Neural cell (in vitro differentiated cells): Measurements from ENCODE around the gene PFKL. TPM values are rescaled to one million over a fixed set of nuclear protein-coding genes. Genes with fewer than 3 reads are reported as not detected.

Experiments
- H2AFZ ChIP-seq: fragments of 200-600, 300-800 bp; sonication (generic), shearing (Covaris generic); 2 replicates; pipeline ENCODE4 v1.6.0; 2014; ENCODE audit warnings: low read depth, mild to moderate bottlenecking, antibody characterized with exemption, low read length, moderate library complexity
- H3F3A ChIP-seq: fragments of 200-600 bp; shearing (Covaris generic); 2 replicates; pipeline ENCODE4 v1.6.1; 2016; ENCODE audit warnings: mild to moderate bottlenecking, moderate library complexity, mixed read lengths, antibody characterized with exemption, low read length; ENCODE audit not compliant: insufficient read depth, poor library complexity, severe bottlenecking
- H3K27ac ChIP-seq: fragments of 200-600, 300-800 bp; sonication (generic), shearing (Covaris generic); 2 replicates; pipeline ENCODE4 v1.5.1; 2014; ENCODE audit warnings: mild to moderate bottlenecking, low read length, moderate library complexity
- H3K27me3 ChIP-seq: fragments of 300-800, 200-600 bp; sonication (generic), shearing (Covaris generic); 2 replicates; pipeline ENCODE4 v1.6.0; 2014; ENCODE audit warnings: mild to moderate bottlenecking, low read depth, low read length, moderate library complexity; ENCODE audit not compliant: insufficient read depth
- H3K36me3 ChIP-seq: fragments of 300-800, 200-600 bp; sonication (generic), shearing (Covaris generic); 2 replicates; pipeline ENCODE4 v1.5.1; 2014; ENCODE audit warnings: mild to moderate bottlenecking, antibody characterized with exemption, low read length, moderate library complexity; ENCODE audit not compliant: insufficient read depth
- H3K4me2 ChIP-seq: fragments of 300-800, 200-600 bp; sonication (generic), shearing (Covaris generic); 2 replicates; pipeline ENCODE4 v1.6.0; 2014; ENCODE audit warnings: mild to moderate bottlenecking, low read length
- H3K4me3 ChIP-seq: fragments of 300-800, 200-600 bp; sonication (generic), shearing (Covaris generic); 2 replicates; pipeline ENCODE4 v1.5.1; 2014; ENCODE audit warnings: mild to moderate bottlenecking, low read length, moderate library complexity
- H3K79me2 ChIP-seq: fragments of 200-600 bp; shearing (Covaris generic); replicated peaks from 2 replicates; pipeline ENCODE4 v1.6.0; 2014; ENCODE audit warnings: mild to moderate bottlenecking, low read length, moderate library complexity; ENCODE audit not compliant: insufficient read depth
- H3K9ac ChIP-seq: fragments of 300-800, 200-600 bp; sonication (generic), shearing (Covaris generic); 2 replicates; pipeline ENCODE4 v1.6.1; 2016; ENCODE audit warnings: mild to moderate bottlenecking, low read length, mixed read lengths
- H3K9me2 ChIP-seq: fragments of 200-600 bp; shearing (Covaris generic); 2 replicates; pipeline ENCODE4 v1.6.1; 2016; ENCODE audit warnings: mild to moderate bottlenecking, low read length, mixed read lengths; ENCODE audit not compliant: insufficient read depth
- H3K9me3 ChIP-seq: fragments of 200-600, 300-800 bp; sonication (generic), shearing (Covaris generic); 2 replicates; pipeline ENCODE4 v1.6.1; 2016; ENCODE audit warnings: mild to moderate bottlenecking, mixed run types, low read length, moderate library complexity, mixed read lengths
- H4K20me1 ChIP-seq: fragments of 200-600 bp; shearing (Covaris generic); 2 replicates; pipeline ENCODE4 v1.6.1; 2016; ENCODE audit warnings: mild to moderate bottlenecking, mixed run types; ENCODE audit not compliant: insufficient read depth
- EP300 ChIP-seq: fragments of 450-650 bp; conservative IDR thresholded peaks from 2 replicates; pipeline ENCODE4 v1.6.1; 2014; ENCODE audit warnings: antibody characterized with exemption, mild to moderate bottlenecking, moderate library complexity; ENCODE audit not compliant: poor library complexity, severe bottlenecking
- EZH2 ChIP-seq: fragments of 200-600, 300-800 bp; shearing (Covaris generic), sonication (generic); IDR thresholded peaks from 2 replicates; pipeline ENCODE4 v1.6.1; 2014; ENCODE audit warnings: antibody characterized with exemption, low read length, borderline replicate concordance, mild to moderate bottlenecking; ENCODE audit not compliant: insufficient read depth, poor library complexity, severe bottlenecking
- MXI1 ChIP-seq: fragments of 450-650 bp; conservative IDR thresholded peaks from 2 replicates; pipeline ENCODE4 v1.6.1; 2014; ENCODE audit warnings: antibody characterized with exemption, mild to moderate bottlenecking; ENCODE audit not compliant: poor library complexity, severe bottlenecking
- POLR2AphosphoS5 ChIP-seq: IDR thresholded peaks from 2 replicates; pipeline ENCODE4 v1.6.1; 2012
- RAD21 ChIP-seq: fragments of 450-650 bp; conservative IDR thresholded peaks from 2 replicates; pipeline ENCODE4 v1.6.1; 2014; ENCODE audit warnings: antibody characterized with exemption, mild to moderate bottlenecking, moderate library complexity
- SMC3 ChIP-seq: fragments of 450-650 bp; conservative IDR thresholded peaks from 2 replicates; pipeline ENCODE4 v1.6.1; 2014; ENCODE audit warnings: antibody characterized with exemption, mild to moderate bottlenecking, moderate library complexity; ENCODE audit not compliant: poor library complexity
- TAF1 ChIP-seq: IDR thresholded peaks from 2 replicates; pipeline ENCODE4 v1.6.1; 2012; ENCODE audit warnings: low read depth
- polyA plus RNA-seq: library from polyadenylated mRNA; depleted of rRNA; stranded (reverse); fragments of >200 nt; gene quantifications from 2 replicates; pipeline ENCODE4 v1.2.3, GENCODE V29; 2014
- TF ChIP-seq, protein P1 (sequence below): IDR thresholded peaks from 2 replicates; pipeline ENCODE4 v1.6.1; 2012; ENCODE audit warnings: borderline replicate concordance
- TF ChIP-seq, protein P2 (sequence below): fragments of 450-650 bp; IDR thresholded peaks from 2 replicates; pipeline ENCODE4 v1.5.1; 2014; ENCODE audit warnings: antibody characterized with exemption, mild to moderate bottlenecking, moderate library complexity; ENCODE audit not compliant: poor library complexity, severe bottlenecking

The PFKL gene
- polyA plus RNA-seq, 1 donor from 2014 or later, result 79.6 TPM

DNA sequence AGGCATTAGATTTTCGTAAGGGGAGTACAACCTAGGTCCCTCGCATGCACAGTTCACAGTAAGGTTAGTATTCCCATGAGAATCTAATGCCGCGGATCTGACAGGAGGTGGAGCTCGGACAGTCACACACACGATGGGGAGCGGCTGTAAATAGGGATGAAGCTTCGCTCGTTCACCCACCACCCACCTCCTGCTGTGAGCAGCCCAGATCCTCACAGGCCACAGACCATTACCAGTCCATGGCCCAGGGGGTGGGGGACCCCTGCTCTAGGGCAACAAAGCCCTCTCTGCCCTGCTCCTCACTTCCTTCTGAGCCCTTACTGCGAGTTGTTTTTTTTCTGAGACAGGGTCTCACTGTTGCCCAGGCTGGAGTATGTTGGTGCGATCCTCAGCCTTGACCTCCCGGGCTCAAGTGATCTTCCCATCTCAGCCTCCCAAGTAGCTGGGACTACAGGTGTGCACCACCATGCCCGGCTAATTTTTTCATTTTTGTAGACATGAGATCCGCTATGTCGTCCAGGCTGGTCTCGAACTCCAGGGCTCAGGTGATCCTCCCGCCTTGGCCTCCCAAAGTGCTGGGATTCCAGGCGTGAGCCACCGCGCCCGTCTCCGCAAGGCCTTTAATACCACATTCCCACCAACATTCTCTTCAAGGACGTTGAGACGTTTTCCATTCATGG is 74.9 kb downstream of the PFKL start:
- no peaks in the 10 kb centered on the region for H3F3A ChIP-seq
- no peak overlapping the region for H2AFZ ChIP-seq
- H3K36me3 ChIP-seq, result no peaks in the 10 kb centered on the region
- H4K20me1 ChIP-seq, result no peaks in the 10 kb centered on the region
- no peaks in the 10 kb centered on the region for H3K9me3 ChIP-seq
- no peak overlapping the region for H3K27ac ChIP-seq
- no peaks in the 10 kb centered on the region for H3K79me2 ChIP-seq
- no peak overlapping the region for H3K9ac ChIP-seq
- no peak overlapping the region for H3K4me3 ChIP-seq
- H3K27me3 ChIP-seq, result no peaks in the 10 kb centered on the region
- no peaks in the 10 kb centered on the region for H3K9me2 ChIP-seq
- no peak for TF ChIP-seq MXI1
- no peak for TF ChIP-seq TAF1
- no peak for TF ChIP-seq SMC3
- TF ChIP-seq, protein P1, sequence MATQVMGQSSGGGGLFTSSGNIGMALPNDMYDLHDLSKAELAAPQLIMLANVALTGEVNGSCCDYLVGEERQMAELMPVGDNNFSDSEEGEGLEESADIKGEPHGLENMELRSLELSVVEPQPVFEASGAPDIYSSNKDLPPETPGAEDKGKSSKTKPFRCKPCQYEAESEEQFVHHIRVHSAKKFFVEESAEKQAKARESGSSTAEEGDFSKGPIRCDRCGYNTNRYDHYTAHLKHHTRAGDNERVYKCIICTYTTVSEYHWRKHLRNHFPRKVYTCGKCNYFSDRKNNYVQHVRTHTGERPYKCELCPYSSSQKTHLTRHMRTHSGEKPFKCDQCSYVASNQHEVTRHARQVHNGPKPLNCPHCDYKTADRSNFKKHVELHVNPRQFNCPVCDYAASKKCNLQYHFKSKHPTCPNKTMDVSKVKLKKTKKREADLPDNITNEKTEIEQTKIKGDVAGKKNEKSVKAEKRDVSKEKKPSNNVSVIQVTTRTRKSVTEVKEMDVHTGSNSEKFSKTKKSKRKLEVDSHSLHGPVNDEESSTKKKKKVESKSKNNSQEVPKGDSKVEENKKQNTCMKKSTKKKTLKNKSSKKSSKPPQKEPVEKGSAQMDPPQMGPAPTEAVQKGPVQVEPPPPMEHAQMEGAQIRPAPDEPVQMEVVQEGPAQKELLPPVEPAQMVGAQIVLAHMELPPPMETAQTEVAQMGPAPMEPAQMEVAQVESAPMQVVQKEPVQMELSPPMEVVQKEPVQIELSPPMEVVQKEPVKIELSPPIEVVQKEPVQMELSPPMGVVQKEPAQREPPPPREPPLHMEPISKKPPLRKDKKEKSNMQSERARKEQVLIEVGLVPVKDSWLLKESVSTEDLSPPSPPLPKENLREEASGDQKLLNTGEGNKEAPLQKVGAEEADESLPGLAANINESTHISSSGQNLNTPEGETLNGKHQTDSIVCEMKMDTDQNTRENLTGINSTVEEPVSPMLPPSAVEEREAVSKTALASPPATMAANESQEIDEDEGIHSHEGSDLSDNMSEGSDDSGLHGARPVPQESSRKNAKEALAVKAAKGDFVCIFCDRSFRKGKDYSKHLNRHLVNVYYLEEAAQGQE, result no peak
- no peak for TF ChIP-seq EP300
- H3K4me2 ChIP-seq, result no peak overlapping the region

DNA sequence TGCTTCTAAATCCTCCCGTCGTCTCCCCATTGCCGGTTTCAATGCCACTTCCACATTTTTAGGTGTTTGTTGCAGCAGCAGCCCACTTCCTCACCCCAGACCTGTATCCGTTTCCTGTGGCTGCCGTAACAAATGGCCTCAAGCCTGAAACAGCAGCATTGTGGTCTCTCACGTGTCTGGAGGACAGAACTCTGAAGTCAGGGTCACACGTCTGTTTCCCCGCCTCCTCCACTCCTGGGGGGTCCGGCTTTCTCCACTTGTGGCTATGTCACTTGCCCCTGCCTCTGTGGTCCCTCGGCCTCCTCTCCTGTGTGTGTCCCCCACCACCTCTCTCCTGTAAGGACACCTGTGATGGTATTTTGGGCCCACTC is 75.4 kb downstream of the PFKL start:
- no peak overlapping the region for H3K9ac ChIP-seq
- no peak overlapping the region for H3K27ac ChIP-seq
- H3K36me3 ChIP-seq, result no peaks in the 10 kb centered on the region
- H3K4me3 ChIP-seq, result no peak overlapping the region
- no peaks in the 10 kb centered on the region for H3K9me2 ChIP-seq
- H3K79me2 ChIP-seq, result no peaks in the 10 kb centered on the region
- TF ChIP-seq POLR2AphosphoS5 (no peak), EP300 (no peak), EZH2 (no peak), RAD21 (no peak), SMC3 (no peak), TAF1 (no peak), MXI1 (no peak)
- TF ChIP-seq, protein P1, result no peak
- TF ChIP-seq, protein P2, sequence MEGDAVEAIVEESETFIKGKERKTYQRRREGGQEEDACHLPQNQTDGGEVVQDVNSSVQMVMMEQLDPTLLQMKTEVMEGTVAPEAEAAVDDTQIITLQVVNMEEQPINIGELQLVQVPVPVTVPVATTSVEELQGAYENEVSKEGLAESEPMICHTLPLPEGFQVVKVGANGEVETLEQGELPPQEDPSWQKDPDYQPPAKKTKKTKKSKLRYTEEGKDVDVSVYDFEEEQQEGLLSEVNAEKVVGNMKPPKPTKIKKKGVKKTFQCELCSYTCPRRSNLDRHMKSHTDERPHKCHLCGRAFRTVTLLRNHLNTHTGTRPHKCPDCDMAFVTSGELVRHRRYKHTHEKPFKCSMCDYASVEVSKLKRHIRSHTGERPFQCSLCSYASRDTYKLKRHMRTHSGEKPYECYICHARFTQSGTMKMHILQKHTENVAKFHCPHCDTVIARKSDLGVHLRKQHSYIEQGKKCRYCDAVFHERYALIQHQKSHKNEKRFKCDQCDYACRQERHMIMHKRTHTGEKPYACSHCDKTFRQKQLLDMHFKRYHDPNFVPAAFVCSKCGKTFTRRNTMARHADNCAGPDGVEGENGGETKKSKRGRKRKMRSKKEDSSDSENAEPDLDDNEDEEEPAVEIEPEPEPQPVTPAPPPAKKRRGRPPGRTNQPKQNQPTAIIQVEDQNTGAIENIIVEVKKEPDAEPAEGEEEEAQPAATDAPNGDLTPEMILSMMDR, result no peak
- no peak overlapping the region for H3K4me2 ChIP-seq
- H3K27me3 ChIP-seq, result no peaks in the 10 kb centered on the region
- H2AFZ ChIP-seq, result no peak overlapping the region
- no peaks in the 10 kb centered on the region for H4K20me1 ChIP-seq
- no peaks in the 10 kb centered on the region for H3K9me3 ChIP-seq
- H3F3A ChIP-seq, result no peaks in the 10 kb centered on the region
